Gastroesophageal sphincter (tissue), 3 donors: Measurements from ENCODE around the gene LEKR1.
"Not testable (repeated sequence)": the region's sequence is repeated elsewhere in the genome, so short reads cannot be mapped to it uniquely, and the experiment has no call there.

Experiments
- EP300 ChIP-seq: sonication (generic); formaldehyde crosslinking; IDR thresholded peaks from one replicate; pipeline ENCODE4 v1.6.1; 2017; ENCODE audit warnings: antibody characterized with exemption, mild to moderate bottlenecking
- POLR2AphosphoS5 ChIP-seq: sonication (generic); formaldehyde crosslinking; IDR thresholded peaks from one replicate; pipeline ENCODE4 v1.6.1; 2017; ENCODE audit warnings: antibody characterized with exemption
- TF ChIP-seq, protein P1 (sequence below), 4 experiments: fragments of 200-600 bp in 2 of 4; fragments of 450-650 bp in 2 of 4; sonication (generic) in 1 of 4; IDR thresholded peaks; one replicate each; pipeline ENCODE4 v1.5.1; 2017 to 2019; ENCODE audit warnings: antibody characterized with exemption in 4 of 4, mild to moderate bottlenecking in 2 of 4, moderate library complexity in 2 of 4

DNA sequence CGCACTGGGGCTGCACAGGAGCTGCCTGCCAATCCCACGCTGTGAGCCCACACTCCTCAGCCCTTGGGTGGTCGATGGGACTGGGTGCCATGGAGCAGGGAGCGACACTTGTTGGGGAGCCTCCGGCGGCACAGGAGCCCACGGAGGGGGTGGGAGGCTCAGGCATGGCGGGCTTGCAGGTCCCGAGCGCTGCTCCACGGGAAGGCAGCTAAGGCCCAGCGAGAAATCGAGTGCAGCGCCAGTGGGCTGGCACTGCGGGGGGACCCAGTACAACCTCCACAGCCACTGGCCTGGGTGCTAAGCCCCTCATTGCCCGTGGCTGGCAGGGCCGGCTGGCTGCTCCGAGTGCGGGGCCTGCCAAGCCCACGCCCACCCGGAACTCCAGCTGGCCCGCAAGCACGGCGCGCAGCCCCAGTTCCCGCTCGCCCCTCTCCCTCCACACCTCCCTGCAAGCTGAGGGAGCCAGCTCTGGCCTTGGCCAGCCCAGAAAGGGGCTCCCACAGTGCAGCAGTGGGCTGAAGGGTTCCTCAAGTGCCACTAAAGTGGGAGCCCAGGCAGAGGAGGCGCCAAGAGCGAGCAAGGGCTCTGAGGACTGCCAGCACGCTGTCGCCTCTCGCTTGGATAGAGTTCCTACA, 3.4 kb upstream of the LEKR1 start:
- TF ChIP-seq, protein P1, sequence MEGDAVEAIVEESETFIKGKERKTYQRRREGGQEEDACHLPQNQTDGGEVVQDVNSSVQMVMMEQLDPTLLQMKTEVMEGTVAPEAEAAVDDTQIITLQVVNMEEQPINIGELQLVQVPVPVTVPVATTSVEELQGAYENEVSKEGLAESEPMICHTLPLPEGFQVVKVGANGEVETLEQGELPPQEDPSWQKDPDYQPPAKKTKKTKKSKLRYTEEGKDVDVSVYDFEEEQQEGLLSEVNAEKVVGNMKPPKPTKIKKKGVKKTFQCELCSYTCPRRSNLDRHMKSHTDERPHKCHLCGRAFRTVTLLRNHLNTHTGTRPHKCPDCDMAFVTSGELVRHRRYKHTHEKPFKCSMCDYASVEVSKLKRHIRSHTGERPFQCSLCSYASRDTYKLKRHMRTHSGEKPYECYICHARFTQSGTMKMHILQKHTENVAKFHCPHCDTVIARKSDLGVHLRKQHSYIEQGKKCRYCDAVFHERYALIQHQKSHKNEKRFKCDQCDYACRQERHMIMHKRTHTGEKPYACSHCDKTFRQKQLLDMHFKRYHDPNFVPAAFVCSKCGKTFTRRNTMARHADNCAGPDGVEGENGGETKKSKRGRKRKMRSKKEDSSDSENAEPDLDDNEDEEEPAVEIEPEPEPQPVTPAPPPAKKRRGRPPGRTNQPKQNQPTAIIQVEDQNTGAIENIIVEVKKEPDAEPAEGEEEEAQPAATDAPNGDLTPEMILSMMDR (IDR thresholded peaks at IDR 0.05), result not testable (repeated sequence)
- TF ChIP-seq POLR2AphosphoS5, EP300: not testable (repeated sequence)
